HG02970 (cell line): Measurements from ENCODE around the gene RPS10.
"Not testable (repeated sequence)": the region's sequence is repeated elsewhere in the genome, so short reads cannot be mapped to it uniquely, and the experiment has no call there.

Source experiments
- ATAC-seq: cut with Tn5 transposase; IDR thresholded peaks from one replicate; pipeline ENCODE4 v1.9.1; 2021; ENCODE audit warnings: mild to moderate bottlenecking, moderate library complexity, moderate number of reproducible peaks; ENCODE audit not compliant: unreplicated experiment, low FRiP score

The RPS10 gene

DNA sequence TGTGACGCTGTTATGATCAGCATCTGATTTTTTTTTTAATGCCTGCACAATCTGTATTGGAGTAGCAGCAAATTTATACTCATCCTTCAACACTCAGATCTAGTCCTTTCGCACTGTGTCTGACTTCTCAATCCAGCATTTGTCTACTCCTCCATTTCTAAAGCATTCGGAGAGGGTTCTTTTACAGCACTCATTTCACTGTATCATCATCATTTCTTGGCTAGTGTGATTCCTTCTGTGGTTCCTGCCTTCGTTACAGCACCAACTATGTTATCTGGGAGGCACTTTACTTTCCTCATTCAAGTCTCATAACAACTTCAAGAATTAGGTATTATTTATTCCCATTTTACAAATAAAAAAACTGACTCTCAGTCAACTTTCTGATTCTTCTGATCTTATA lies 51.4 kb downstream of the RPS10 start:
- no peak for ATAC-seq

DNA sequence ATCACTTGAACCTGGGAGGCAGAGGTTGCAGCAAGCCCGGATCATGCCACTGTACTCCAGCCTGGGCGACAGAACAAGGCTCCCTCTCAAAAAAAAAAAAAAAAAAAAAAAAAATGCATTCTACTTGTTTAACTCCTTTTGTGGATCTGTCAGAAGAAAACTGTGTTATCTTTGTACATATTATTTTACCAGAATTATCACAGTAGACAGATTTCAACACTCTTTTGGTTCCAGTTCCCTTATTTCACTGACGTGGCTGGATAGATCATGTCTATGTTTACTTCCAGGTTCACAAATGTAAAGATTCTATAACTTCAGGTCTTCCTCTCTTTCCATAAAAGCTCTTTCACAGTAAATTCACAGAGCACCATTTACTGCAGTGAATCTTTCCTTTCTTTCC lies 51.8 kb downstream of the RPS10 start:
- ATAC-seq: no peak

DNA sequence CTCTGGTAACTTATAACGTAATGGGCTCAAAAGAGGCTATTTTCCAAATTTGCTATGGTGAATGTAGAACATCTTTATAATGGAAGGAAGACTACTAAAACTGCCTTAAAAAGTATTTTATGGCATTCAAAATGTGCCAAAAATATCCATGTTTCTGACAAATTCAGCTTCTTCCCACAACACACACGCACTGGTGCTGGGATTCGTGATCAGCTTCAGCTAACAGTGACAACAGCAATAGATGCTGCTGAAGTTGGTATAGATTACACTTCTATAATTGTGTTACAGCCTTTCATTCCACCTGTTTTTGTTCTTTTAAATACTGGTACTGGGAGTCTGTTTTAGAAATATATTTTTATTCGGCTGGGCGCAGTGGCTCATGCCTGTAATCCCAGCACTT lies 52.4 kb downstream of the RPS10 start:
- no peak for ATAC-seq

GRCh38 chr6:34371865-34372264 lies 54.0 kb downstream of the RPS10 start:
- not testable (repeated sequence) for ATAC-seq

GRCh38 chr6:34370361-34370760 lies 55.5 kb downstream of the RPS10 start:
- ATAC-seq: no peak

DNA sequence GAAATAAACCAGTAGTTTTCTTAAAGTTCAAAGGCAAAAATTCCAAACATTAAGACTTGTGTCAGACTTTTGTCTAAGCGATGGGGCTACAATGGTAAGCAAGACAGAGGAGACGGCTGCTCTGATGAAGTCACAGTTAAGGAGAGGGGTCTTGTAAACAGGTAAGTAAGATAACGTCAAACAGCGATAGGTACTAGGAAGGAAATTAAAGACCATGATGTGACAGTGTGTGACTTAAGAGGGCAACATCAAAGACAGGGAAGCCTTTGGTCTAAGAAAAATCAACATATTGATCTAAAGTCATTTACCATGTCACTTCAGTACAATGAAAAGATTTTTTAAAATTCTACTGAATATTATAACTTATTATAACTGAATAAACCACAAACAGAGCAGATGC lies 56.5 kb downstream of the RPS10 start:
- no peak for ATAC-seq
